OCI-LY1 (cell line): ENCODE results near the gene ZNF688.

Experiments
- H2AFZ ChIP-seq: fragments of 200-600 bp; sonication (generic), shearing (Covaris generic); 2 replicates; pipeline ENCODE4 v1.6.0; 2014; ENCODE audit warnings: antibody characterized with exemption, mild to moderate bottlenecking, low read length
- H3F3A ChIP-seq: fragments of 200-600 bp; sonication (generic), shearing (Covaris generic); 2 replicates; pipeline ENCODE4 v1.6.0; 2014; ENCODE audit warnings: mild to moderate bottlenecking, antibody characterized with exemption, low read length, moderate library complexity; ENCODE audit not compliant: insufficient read depth
- H3K27ac ChIP-seq: fragments of 200-600 bp; sonication (generic); 2 replicates; pipeline ENCODE4 v1.5.1; 2014; ENCODE audit warnings: low read length, mixed run types, mild to moderate bottlenecking, low read depth; ENCODE audit not compliant: poor library complexity, severe bottlenecking
- H3K27me3 ChIP-seq: fragments of 200-600 bp; sonication (generic); 2 replicates; pipeline ENCODE4 v1.6.0; 2014; ENCODE audit warnings: antibody characterized with exemption, mild to moderate bottlenecking, low read length, moderate library complexity; ENCODE audit not compliant: insufficient read depth
- H3K36me3 ChIP-seq: fragments of 200-600 bp; sonication (generic); 2 replicates; pipeline ENCODE4 v1.6.1; 2014; ENCODE audit warnings: mild to moderate bottlenecking, antibody characterized with exemption, low read length, moderate library complexity, mixed read lengths; ENCODE audit not compliant: insufficient read depth
- H3K4me1 ChIP-seq: fragments of 200-600 bp; sonication (generic); 2 replicates; pipeline ENCODE4 v1.5.1; 2014; ENCODE audit warnings: mild to moderate bottlenecking, low read length, moderate library complexity; ENCODE audit not compliant: insufficient read depth, severe bottlenecking
- H3K4me2 ChIP-seq: fragments of 200-600 bp; sonication (generic), shearing (Covaris generic); 2 replicates; pipeline ENCODE4 v1.6.1; 2014; ENCODE audit warnings: low read length
- H3K4me3 ChIP-seq: fragments of 200-600 bp; sonication (generic); 2 replicates; pipeline ENCODE4 v1.5.1; 2014; ENCODE audit warnings: low read length, low read depth, mild to moderate bottlenecking, mixed read lengths; ENCODE audit not compliant: poor library complexity, severe bottlenecking
- H3K79me2 ChIP-seq: fragments of 200-600 bp; shearing (Covaris generic); 2 replicates; pipeline ENCODE4 v1.6.1; 2016; ENCODE audit warnings: mixed run types, low read length, mixed read lengths; ENCODE audit not compliant: insufficient read depth
- H3K9ac ChIP-seq: fragments of 200-600 bp; sonication (generic), shearing (Covaris generic); 2 replicates; pipeline ENCODE4 v1.6.1; 2014; ENCODE audit warnings: mild to moderate bottlenecking, low read length, mixed read lengths
- H3K9me2 ChIP-seq: fragments of 200-600 bp; sonication (generic), shearing (Covaris generic); 2 replicates; pipeline ENCODE4 v1.6.1; 2014; ENCODE audit warnings: low read depth, mild to moderate bottlenecking, low read length, mixed read lengths
- H3K9me3 ChIP-seq: fragments of 200-600 bp; shearing (Covaris generic); 2 replicates; pipeline ENCODE4 v1.6.1; 2014; ENCODE audit warnings: low read length, mixed read lengths
- H4K20me1 ChIP-seq: fragments of 200-600 bp; sonication (generic), shearing (Covaris generic); 2 replicates; pipeline ENCODE4 v1.6.0; 2016; ENCODE audit warnings: mild to moderate bottlenecking, low read length; ENCODE audit not compliant: insufficient read depth
- EZH2 ChIP-seq: fragments of 200-600 bp; sonication (generic), shearing (Covaris generic); IDR thresholded peaks from 2 replicates; pipeline ENCODE4 v1.8.0; 2017; ENCODE audit warnings: borderline replicate concordance, mixed run types, mild to moderate bottlenecking, antibody characterized with exemption, low read length, moderate library complexity, mixed read lengths
- TF ChIP-seq, protein P1 (sequence below): fragments of 200-600 bp; sonication (generic), shearing (Covaris generic); IDR thresholded peaks from 2 replicates; pipeline ENCODE4 v1.5.1; 2017; ENCODE audit warnings: mild to moderate bottlenecking, antibody characterized with exemption, low read length, moderate library complexity, mixed read lengths

Gene ZNF688

DNA sequence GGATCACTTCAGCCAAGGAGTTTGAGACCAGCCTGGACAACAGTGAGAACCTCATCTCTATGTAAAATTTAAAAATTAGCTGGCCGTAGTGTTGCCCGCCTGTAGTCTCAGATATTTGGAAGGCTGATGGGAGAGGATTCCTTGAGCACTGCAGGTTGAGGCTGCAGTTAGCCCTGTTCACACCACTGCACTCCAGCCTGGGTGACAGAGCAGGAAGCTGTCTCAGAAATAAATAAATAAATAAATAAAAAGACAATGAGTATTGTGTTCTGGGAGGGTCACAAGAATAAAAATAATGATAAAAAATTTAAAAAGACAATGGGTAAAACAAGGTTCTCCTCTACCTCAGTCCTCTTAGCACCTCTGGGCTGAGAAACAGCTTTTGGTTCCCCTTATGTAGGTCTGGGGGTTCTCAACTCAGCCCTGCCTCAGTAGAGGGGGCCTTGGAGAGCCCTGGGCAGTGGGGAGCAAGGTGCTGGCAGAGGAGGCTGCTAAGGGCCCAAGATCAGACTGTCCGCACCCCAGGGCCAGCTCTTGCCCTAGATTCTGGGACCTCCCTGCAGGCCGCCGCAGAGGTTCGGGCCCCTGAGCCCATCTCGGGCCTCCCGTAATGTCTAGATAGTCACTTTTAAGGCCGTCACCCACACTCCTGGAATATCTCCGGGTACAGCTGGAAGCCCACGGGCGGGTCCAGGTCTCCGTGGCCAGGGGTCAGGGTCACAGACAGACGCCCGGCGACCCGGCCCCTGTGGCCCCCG, 16.8 kb downstream of the ZNF688 start:
- H3K79me2 ChIP-seq = 0 out of 2 replicates have a peak, but pooled peaks cover 4% of the 10 kb centered on the region
- no peak overlapping the region for H3K4me3 ChIP-seq
- H3K9me3 ChIP-seq = no peaks in the 10 kb centered on the region
- no peak overlapping the region for H3K4me2 ChIP-seq
- H3K27ac ChIP-seq = no peak overlapping the region
- no peaks in the 10 kb centered on the region for H4K20me1 ChIP-seq
- H2AFZ ChIP-seq = no peak overlapping the region
- H3K9me2 ChIP-seq = no peaks in the 10 kb centered on the region
- H3F3A ChIP-seq = no peaks in the 10 kb centered on the region
- H3K27me3 ChIP-seq = no peaks in the 10 kb centered on the region
- H3K9ac ChIP-seq = no peak overlapping the region
- H3K36me3 ChIP-seq = peaks cover 41% of the 10 kb centered on the region
- TF ChIP-seq EZH2 = no peak
- peaks cover 11% of the 10 kb centered on the region for H3K4me1 ChIP-seq

- no peaks in the 10 kb centered on the region for H3F3A ChIP-seq
- no peak overlapping the region for H3K4me2 ChIP-seq
- H3K4me1 ChIP-seq = peaks cover 7% of the 10 kb centered on the region
- no peak overlapping the region for H3K4me3 ChIP-seq
- no peak overlapping the region for H2AFZ ChIP-seq
- no peaks in the 10 kb centered on the region for H3K9me2 ChIP-seq
- H4K20me1 ChIP-seq = no peaks in the 10 kb centered on the region
- H3K36me3 ChIP-seq = peaks cover 41% of the 10 kb centered on the region
- H3K79me2 ChIP-seq = 0 out of 2 replicates have a peak, but pooled peaks cover 4% of the 10 kb centered on the region
- no peaks in the 10 kb centered on the region for H3K27me3 ChIP-seq
- no peak overlapping the region for H3K27ac ChIP-seq
- no peak for TF ChIP-seq EZH2
- TF ChIP-seq, protein P1, sequence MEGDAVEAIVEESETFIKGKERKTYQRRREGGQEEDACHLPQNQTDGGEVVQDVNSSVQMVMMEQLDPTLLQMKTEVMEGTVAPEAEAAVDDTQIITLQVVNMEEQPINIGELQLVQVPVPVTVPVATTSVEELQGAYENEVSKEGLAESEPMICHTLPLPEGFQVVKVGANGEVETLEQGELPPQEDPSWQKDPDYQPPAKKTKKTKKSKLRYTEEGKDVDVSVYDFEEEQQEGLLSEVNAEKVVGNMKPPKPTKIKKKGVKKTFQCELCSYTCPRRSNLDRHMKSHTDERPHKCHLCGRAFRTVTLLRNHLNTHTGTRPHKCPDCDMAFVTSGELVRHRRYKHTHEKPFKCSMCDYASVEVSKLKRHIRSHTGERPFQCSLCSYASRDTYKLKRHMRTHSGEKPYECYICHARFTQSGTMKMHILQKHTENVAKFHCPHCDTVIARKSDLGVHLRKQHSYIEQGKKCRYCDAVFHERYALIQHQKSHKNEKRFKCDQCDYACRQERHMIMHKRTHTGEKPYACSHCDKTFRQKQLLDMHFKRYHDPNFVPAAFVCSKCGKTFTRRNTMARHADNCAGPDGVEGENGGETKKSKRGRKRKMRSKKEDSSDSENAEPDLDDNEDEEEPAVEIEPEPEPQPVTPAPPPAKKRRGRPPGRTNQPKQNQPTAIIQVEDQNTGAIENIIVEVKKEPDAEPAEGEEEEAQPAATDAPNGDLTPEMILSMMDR = no peak
- H3K9me3 ChIP-seq = no peaks in the 10 kb centered on the region
- H3K9ac ChIP-seq = no peak overlapping the region
Measured at GRCh38 chr16:30553393-30553899, 18.1 kb downstream of the ZNF688 start.

DNA sequence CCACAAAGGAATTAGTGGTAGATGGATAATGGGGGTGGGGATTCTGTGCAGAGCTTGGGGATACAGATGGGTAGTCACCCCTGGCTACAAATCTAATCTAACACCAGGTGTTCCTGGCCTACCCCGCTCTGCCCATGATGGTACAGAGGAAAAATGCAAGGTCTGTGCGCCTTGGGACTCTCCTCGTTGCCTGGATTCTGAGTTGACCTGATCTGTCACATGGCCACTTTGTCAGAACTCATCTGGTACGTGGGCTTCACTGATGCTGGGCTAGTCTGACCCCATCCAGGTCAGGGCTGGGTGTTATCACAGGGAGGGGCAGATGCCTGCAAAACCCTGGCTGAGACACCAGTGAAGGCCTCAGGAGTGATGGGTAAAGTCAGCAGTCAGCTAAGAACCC, 18.6 kb downstream of the ZNF688 start:
- Histone ChIP-seq H3F3A (no peaks in the 10 kb centered on the region), H3K4me1 (peaks cover 7% of the 10 kb centered on the region), H3K4me3 (no peak overlapping the region), H3K36me3 (peaks cover 41% of the 10 kb centered on the region), H3K27me3 (no peaks in the 10 kb centered on the region), H3K79me2 (0 out of 2 replicates have a peak, but pooled peaks cover 4% of the 10 kb centered on the region), H2AFZ (no peak overlapping the region), H3K9me2 (no peaks in the 10 kb centered on the region), H3K27ac (no peak overlapping the region), H3K9me3 (no peaks in the 10 kb centered on the region), H4K20me1 (no peaks in the 10 kb centered on the region), H3K9ac (no peak overlapping the region), H3K4me2 (no peak overlapping the region)
- TF ChIP-seq, protein P1 = no peak
- TF ChIP-seq EZH2 = no peak
